Measurements from ENCODE around the gene EFNA5.

DNA sequence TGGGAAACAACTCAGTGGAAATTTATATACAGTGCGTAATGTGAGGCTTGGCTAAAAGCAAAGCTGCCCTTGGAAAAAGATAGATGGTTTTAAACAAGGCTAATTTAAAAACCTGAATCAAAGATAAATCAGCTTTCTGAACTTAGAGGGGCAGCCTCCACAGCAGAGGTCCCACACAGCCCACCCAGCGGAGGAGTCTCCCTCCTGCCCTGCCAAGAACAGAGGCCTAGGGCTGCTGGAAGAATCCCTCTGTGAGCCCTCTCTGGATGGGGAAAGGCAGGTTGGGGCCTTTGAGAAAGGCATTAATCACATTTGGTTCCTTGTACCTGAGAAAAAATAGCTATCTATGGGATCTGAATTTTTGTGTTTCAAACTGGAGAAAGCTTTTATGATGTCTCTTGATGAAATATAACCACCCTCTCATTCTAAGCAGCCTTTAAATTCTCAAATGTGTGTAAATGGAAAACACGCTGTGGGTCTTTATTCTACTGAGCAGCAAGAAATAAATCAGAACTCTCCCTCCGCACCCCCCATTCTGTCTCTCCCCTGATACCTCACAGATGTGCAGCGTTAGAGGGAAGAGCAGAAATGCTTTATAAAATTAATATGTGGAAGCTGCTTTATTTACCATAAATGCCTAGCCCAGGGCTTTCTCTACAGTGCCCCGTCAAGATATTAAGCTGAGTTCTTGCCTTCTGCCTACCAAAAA, 329.2 kb downstream of the EFNA5 start:
- TF ChIP-seq EP300 (IDR thresholded peaks at IDR 0.05) (no peak), POLR2AphosphoS5 (IDR thresholded peaks at IDR 0.05) (no peak)

Measured in suprapubic skin (tissue), 4 donors.